H1 (cell line): ENCODE results near the gene CD300LG. TPM values are rescaled to one million over a fixed set of nuclear protein-coding genes. Genes with fewer than 3 reads are reported as not detected.

Source experiments
- CTCF ChIA-PET: fragments of 300-600 bp; sonication (Branson Sonifier 250); formaldehyde crosslinking; loops from one replicate; lab custom pipeline; 2021; ENCODE audit not compliant: partially characterized antibody; lab: Charles Lee
- POLR2A ChIA-PET: fragments of 300-600 bp; sonication (Branson Sonifier 250); formaldehyde crosslinking; loops from one replicate; lab custom pipeline; 2021; ENCODE audit warnings: inconsistent platforms; ENCODE audit not compliant: partially characterized antibody; lab: Charles Lee
- DNase-seq, 2 experiments: peaks; one replicate each; pipeline versions ENCODE4 v3.0.0 to v3.0.0-alpha.2; 2010 to 2022; ENCODE audit warnings: low spot score in 2 of 2, low read depth in 1 of 2, mixed read lengths in 1 of 2
- FAIRE-seq: peaks from 2 replicates; lab custom pipeline; 2011; peaks lifted over from hg19 to GRCh38; lab: Jason Lieb, UNC
- H2AFZ ChIP-seq: 2 replicates; pipeline ENCODE4 v1.8.1; 2012; ENCODE audit warnings: low read length, inconsistent platforms
- H2AK5ac ChIP-seq: 2 replicates; pipeline ENCODE4 v1.6.1; 2013; ENCODE audit warnings: low read depth, low read length
- H2BK120ac ChIP-seq: replicated peaks from 2 replicates; pipeline ENCODE3; 2013; ENCODE audit warnings: low read depth, low read length, inconsistent platforms
- H2BK12ac ChIP-seq: 2 replicates; pipeline ENCODE4 v1.6.1; 2013; ENCODE audit warnings: low read depth, low read length
- H2BK15ac ChIP-seq: 2 replicates; pipeline ENCODE4 v1.6.1; 2013; ENCODE audit warnings: low read length
- H2BK20ac ChIP-seq: 2 replicates; pipeline ENCODE4 v1.6.1; 2013; ENCODE audit warnings: low read length
- H2BK5ac ChIP-seq: 2 replicates; pipeline ENCODE4 v1.6.1; 2013; ENCODE audit warnings: low read depth, low read length
- H3K14ac ChIP-seq: 2 replicates; pipeline ENCODE4 v1.6.1; 2013; ENCODE audit warnings: inconsistent platforms; ENCODE audit not compliant: insufficient read length
- H3K18ac ChIP-seq: 2 replicates; pipeline ENCODE4 v1.6.1; 2013; ENCODE audit warnings: low read length; ENCODE audit errors: extremely low read depth
- H3K23ac ChIP-seq: 2 replicates; pipeline ENCODE4 v1.6.1; 2013; ENCODE audit warnings: inconsistent platforms; ENCODE audit not compliant: insufficient read length
- H3K23me2 ChIP-seq: 2 replicates; pipeline ENCODE4 v1.6.1; 2013; ENCODE audit warnings: low read depth, low read length
- H3K27ac ChIP-seq: 2 replicates; pipeline ENCODE4 v1.6.1; 2011; ENCODE audit warnings: low read depth, low read length, inconsistent platforms
- H3K27me3 ChIP-seq, 4 experiments: replicated peaks in 1 of 4; 1 replicate in 1 of 4; 2 replicates in 3 of 4; pipeline versions ENCODE4 v1.6.1 to v1.8.1; 2011 to 2013; ENCODE audit warnings: low read length in 3 of 4, mild to moderate bottlenecking in 3 of 4, inconsistent platforms in 2 of 4, mixed read lengths in 2 of 4, moderate library complexity in 1 of 4; ENCODE audit not compliant: control insufficient read depth in 3 of 4, insufficient read depth in 3 of 4; ENCODE audit errors: extremely low read depth in 1 of 4
- H3K36me3 ChIP-seq, 4 experiments: 2 replicates each; pipeline versions ENCODE4 v1.6.1 to v1.8.1; 2011 to 2013; ENCODE audit warnings: mild to moderate bottlenecking in 4 of 4, low read length in 3 of 4, moderate library complexity in 2 of 4, control low read depth in 1 of 4, inconsistent platforms in 1 of 4; ENCODE audit not compliant: insufficient read depth in 4 of 4, control insufficient read depth in 2 of 4
- H3K4ac ChIP-seq: replicated peaks from 2 replicates; pipeline ENCODE3; 2013; ENCODE audit warnings: low read length, low read depth, mixed read lengths, inconsistent platforms; ENCODE audit not compliant: insufficient read length
- H3K4me1 ChIP-seq, 4 experiments: replicated peaks in 1 of 4; 1 replicate in 1 of 4; 2 replicates in 3 of 4; pipeline versions ENCODE4 v1.6.1 to v1.8.1; 2011 to 2013; ENCODE audit warnings: low read length in 3 of 4, inconsistent platforms in 2 of 4, mixed read lengths in 1 of 4; ENCODE audit not compliant: insufficient read depth in 4 of 4, control insufficient read depth in 3 of 4
- H3K4me2 ChIP-seq, 2 experiments: 2 replicates each; pipeline versions ENCODE4 v1.6.1 to v1.8.1; 2011 to 2013; ENCODE audit warnings: low read depth in 2 of 2, low read length in 2 of 2, control low read depth in 1 of 2, inconsistent platforms in 1 of 2, mild to moderate bottlenecking in 1 of 2; ENCODE audit not compliant: insufficient read depth in 1 of 2
- H3K4me3 ChIP-seq, 4 experiments: fragments of 200-600, 300-600 bp in 1 of 4; sonication (generic), shearing (Covaris generic), sonication (Bioruptor Twin) in 1 of 4; 2 replicates each; pipeline versions ENCODE4 v1.5.1 to v1.8.1; 2011 to 2016; ENCODE audit warnings: low read length in 4 of 4, low read depth in 3 of 4, control low read depth in 2 of 4, inconsistent platforms in 2 of 4, mild to moderate bottlenecking in 2 of 4, mixed read lengths in 1 of 4, moderate library complexity in 1 of 4; ENCODE audit not compliant: insufficient read depth in 2 of 4; ENCODE audit errors: extremely low read depth in 1 of 4
- H3K56ac ChIP-seq: replicated peaks from 2 replicates; pipeline ENCODE3; 2013; ENCODE audit warnings: low read depth, mild to moderate bottlenecking, mixed read lengths, low read length, inconsistent platforms; ENCODE audit not compliant: insufficient read length
- H3K79me1 ChIP-seq: 2 replicates; pipeline ENCODE4 v1.6.1; 2013; ENCODE audit warnings: low read depth, low read length, control low read depth
- H3K79me2 ChIP-seq, 2 experiments: 2 replicates each; pipeline versions ENCODE4 v1.6.1 to v1.8.1; 2012 to 2013; ENCODE audit warnings: low read length in 2 of 2, mild to moderate bottlenecking in 2 of 2, inconsistent platforms in 1 of 2; ENCODE audit not compliant: insufficient read depth in 2 of 2, control insufficient read depth in 1 of 2
- H3K9ac ChIP-seq, 4 experiments: replicated peaks in 1 of 4; 1 replicate in 1 of 4; 2 replicates in 3 of 4; pipeline versions ENCODE4 v1.6.1 to v1.8.1; 2011 to 2013; ENCODE audit warnings: low read depth in 3 of 4, low read length in 3 of 4, control low read depth in 2 of 4, mild to moderate bottlenecking in 2 of 4, moderate library complexity in 2 of 4, inconsistent platforms in 1 of 4; ENCODE audit errors: extremely low read depth in 1 of 4
- H3K9me3 ChIP-seq, 2 experiments: 2 replicates each; pipeline versions ENCODE4 v1.6.1 to v1.8.1; 2012 to 2013; ENCODE audit warnings: mild to moderate bottlenecking in 2 of 2, moderate library complexity in 2 of 2, control low read depth in 1 of 2, inconsistent platforms in 1 of 2, low read depth in 1 of 2, low read length in 1 of 2, mixed read lengths in 1 of 2; ENCODE audit not compliant: insufficient read depth in 2 of 2
- H4K20me1 ChIP-seq, 2 experiments: replicated peaks in 1 of 2; 2 replicates each; pipeline versions ENCODE3 to v1.8.1; 2011 to 2013; ENCODE audit warnings: inconsistent platforms in 2 of 2, low read length in 2 of 2, mild to moderate bottlenecking in 1 of 2; ENCODE audit not compliant: insufficient read depth in 2 of 2, control insufficient read depth in 1 of 2
- H4K5ac ChIP-seq: 2 replicates; pipeline ENCODE4 v1.6.1; 2013; ENCODE audit warnings: low read length, low read depth, mixed read lengths, inconsistent platforms; ENCODE audit not compliant: insufficient read length
- H4K8ac ChIP-seq: 2 replicates; pipeline ENCODE4 v1.8.0; 2013; ENCODE audit warnings: mild to moderate bottlenecking, moderate library complexity, low read length, inconsistent platforms; ENCODE audit not compliant: insufficient read depth; ENCODE audit errors: extremely low read depth
- H4K91ac ChIP-seq: replicated peaks from 2 replicates; pipeline ENCODE3; 2013; ENCODE audit warnings: low read length, mixed read lengths, inconsistent platforms; ENCODE audit not compliant: insufficient read length
- ASH2L ChIP-seq: fragments of 200-600, 300-600 bp; sonication (generic); IDR thresholded peaks from one replicate; pipeline ENCODE4 v1.7.1; 2017; ENCODE audit warnings: low read length
- BCL11A ChIP-seq, 2 experiments: IDR thresholded peaks; one replicate each; pipeline ENCODE4 v1.6.1; 2011; ENCODE audit warnings: low read depth in 2 of 2, low read length in 2 of 2, mild to moderate bottlenecking in 2 of 2
- BRCA1 ChIP-seq: IDR thresholded peaks from 2 replicates; pipeline ENCODE4 v1.6.1; 2012; ENCODE audit warnings: low read depth, low read length, improper control_type of control experiment
- CEBPB ChIP-seq: IDR thresholded peaks from 2 replicates; pipeline ENCODE4 v1.6.1; 2012; ENCODE audit warnings: low read depth, low read length
- EGR1 ChIP-seq: IDR thresholded peaks from 2 replicates; pipeline ENCODE4 v1.6.1; 2011; ENCODE audit warnings: low read depth, low read length, borderline replicate concordance
- HDAC2 ChIP-seq, 2 experiments: fragments of 300-600 bp in 1 of 2; sonication (generic) in 1 of 2; IDR thresholded peaks; 2 replicates each; pipeline ENCODE4 v1.6.1; 2011 to 2012; ENCODE audit warnings: low read depth in 2 of 2, low read length in 2 of 2, mild to moderate bottlenecking in 2 of 2, moderate library complexity in 2 of 2, borderline replicate concordance in 1 of 2, inconsistent platforms in 1 of 2
- RAD21 ChIP-seq, 2 experiments: IDR thresholded peaks in 1 of 2; conservative IDR thresholded peaks in 1 of 2; 2 replicates each; pipeline ENCODE4 v1.6.1; 2011; ENCODE audit warnings: low read depth in 2 of 2, low read length in 2 of 2, improper control_type of control experiment in 1 of 2, inconsistent platforms in 1 of 2, mild to moderate bottlenecking in 1 of 2, moderate library complexity in 1 of 2
- RNF2 ChIP-seq: fragments of 200-900, 300-1000 bp; sonication (generic); IDR thresholded peaks from 2 replicates; pipeline ENCODE4 v1.7.1; 2016; ENCODE audit warnings: borderline replicate concordance, low read depth, mild to moderate bottlenecking, antibody characterized with exemption, low read length; ENCODE audit not compliant: poor library complexity, severe bottlenecking; ENCODE audit errors: missing control alignments
- RXRA ChIP-seq: IDR thresholded peaks from 2 replicates; pipeline ENCODE4 v1.6.1; 2011; ENCODE audit warnings: low read depth, mild to moderate bottlenecking, low read length, moderate library complexity; ENCODE audit not compliant: insufficient read depth
- SIN3A ChIP-seq, 2 experiments: IDR thresholded peaks in 1 of 2; conservative IDR thresholded peaks in 1 of 2; 2 replicates each; pipeline ENCODE4 v1.6.1; 2011 to 2012; ENCODE audit warnings: low read length in 2 of 2, improper control_type of control experiment in 1 of 2, low read depth in 1 of 2, mild to moderate bottlenecking in 1 of 2
- SIX5 ChIP-seq: IDR thresholded peaks from 2 replicates; pipeline ENCODE4 v1.6.1; 2011; ENCODE audit warnings: mild to moderate bottlenecking, low read depth, low read length
- TAF7 ChIP-seq: optimal IDR thresholded peaks from 2 replicates; pipeline ENCODE3; 2011; ENCODE audit warnings: low read depth, mild to moderate bottlenecking, inconsistent platforms, low read length, moderate library complexity, borderline replicate concordance
- WGBS, 2 experiments: shearing (Covaris generic) in 1 of 2; methylation state at CpG; one replicate each; pipeline versions ENCODE4 v1.1.6 to v1.1.7; 2013 to 2015; ENCODE audit warnings: low lambda C conversion rate in 2 of 2, mixed read lengths in 2 of 2, inconsistent platforms in 1 of 2, low coverage in 1 of 2, missing lambda C conversion rate in 1 of 2; ENCODE audit not compliant: insufficient replicate concordance in 2 of 2, insufficient coverage in 1 of 2, insufficient read length in 1 of 2; ENCODE audit errors: extremely low coverage in 1 of 2, missing lambda C conversion rate in 1 of 2; 5-methylcytosine and 5-hydroxymethylcytosine counted together
- polyA plus RNA-seq, 7 experiments: library from polyadenylated mRNA; depleted of rRNA in 3 of 7; stranded (reverse) in 5 of 7; unstranded in 2 of 7; fragments of >200 nt in 5 of 7; fragments of 200-250 nt in 2 of 7; gene quantifications; 1 replicate in 5 of 7; 2 replicates in 1 of 7; 4 replicates in 1 of 7; pipeline versions ENCODE4 v1.2.1 to v1.2.3, GENCODE V29; 2011 to 2013; ENCODE audit warnings: missing spikeins in 2 of 7, mixed read lengths in 2 of 7
- total RNA-seq: library from RNA; stranded (reverse); fragmentation: NEBNext Ultra II Directional; extraction: Animal tissue kit (Norgen Biotek cat#: 25700); gene quantifications from 2 replicates; pipeline ENCODE4 v1.2.1, GENCODE V29; 2021

Gene CD300LG
- total and polyA plus RNA-seq, 2 of the 8 experiments (the other 6 are each of a cell fraction or from before 2014, with no cell fraction given), result 0.06 TPM; not detected in 1

GRCh38 chr17:43799047-43799446 is 47.9 kb upstream of the CD300LG start:
- CTCF ChIA-PET, result interaction anchor here (0.7 to 2.4 kb wide), 3 partner anchors 9 to 82 kb away, joined by 4 to 6 read pairs (median 4); no protein-coding TSS in a partner anchor
- POLR2A ChIA-PET, result interaction anchor here (0.6 to 1.0 kb wide), 2 partner anchors 12 to 165 kb away, joined by 3 to 4 read pairs; no protein-coding TSS in a partner anchor
- H3K9ac ChIP-seq, result no peak overlapping the region
- TF ChIP-seq SIX5, result no peak
- TF ChIP-seq BRCA1, result no peak
- TF ChIP-seq TAF7, result no peak
- no peak for TF ChIP-seq SIN3A (conservative IDR thresholded peaks at IDR 0.05 in 1 of 2, IDR thresholded peaks at IDR 0.05 in 1 of 2; ENCODE audit: low read depth in 1 of 2, low read length in 2 of 2)
- no peak for TF ChIP-seq RNF2
- TF ChIP-seq RAD21 (IDR thresholded peaks at IDR 0.05 in 1 of 2, conservative IDR thresholded peaks at IDR 0.05 in 1 of 2; ENCODE audit: low read depth in 2 of 2, low read length in 2 of 2), result no peak
- TF ChIP-seq CEBPB, result no peak
- TF ChIP-seq EGR1, result no peak
- TF ChIP-seq HDAC2 (IDR thresholded peaks at IDR 0.05; ENCODE audit: borderline replicate concordance in 1 of 2, low read depth in 2 of 2, low read length in 2 of 2), result no peak
- TF ChIP-seq BCL11A (IDR thresholded peaks at IDR 0.05; ENCODE audit: low read depth in 2 of 2, low read length in 2 of 2), result no peak
- no peak for TF ChIP-seq RXRA
- no peak for TF ChIP-seq ASH2L

More at GRCh38 chr17:43799047-43799446, 47.9 kb upstream of the CD300LG start:
- Histone ChIP-seq H4K8ac (no peak overlapping the region), H3K4ac (no peak overlapping the region), H2AFZ (no peak overlapping the region), H3K79me1 (no peaks in the 10 kb centered on the region), H2BK15ac (no peak overlapping the region), H3K27ac (no peak overlapping the region), H2BK20ac (no peak overlapping the region), H2BK120ac (no peak overlapping the region), H3K9me3 (peaks cover 5 to 11% of the 10 kb centered on the region in 2 experiments; a peak in 3 of 4 replicates), H4K20me1 (no peaks in the 10 kb centered on the region), H2BK5ac (no peak overlapping the region), H3K23me2 (no peaks in the 10 kb centered on the region), H3K4me2 (no peak overlapping the region), H3K36me3 (peaks cover 0 to 2% (median 0%) of the 10 kb centered on the region in 4 experiments; a peak in 1 of 8 replicates), H3K79me2 (no peaks in the 10 kb centered on the region), H3K23ac (no peak overlapping the region), H3K14ac (no peak overlapping the region), H3K4me3 (no peak overlapping the region), H3K4me1 (peaks cover 0 to 10% (median 7%) of the 10 kb centered on the region in 4 experiments; a peak in 5 of 7 replicates), H3K27me3 (no peaks in the 10 kb centered on the region), H2AK5ac (no peak overlapping the region), H3K18ac (no peak overlapping the region), H2BK12ac (no peak overlapping the region), H4K91ac (no peak overlapping the region), H4K5ac (no peak overlapping the region), H3K56ac (no peak overlapping the region)
- WGBS, 2 experiments, result 80% methylated on average over 2 of the region's 2 CpGs; no CpG with 5 or more reads in 1 of the 2 experiments
- no peak for FAIRE-seq
- DNase-seq, result no peak
